ENCODE data around the gene OLFML1.

DNA sequence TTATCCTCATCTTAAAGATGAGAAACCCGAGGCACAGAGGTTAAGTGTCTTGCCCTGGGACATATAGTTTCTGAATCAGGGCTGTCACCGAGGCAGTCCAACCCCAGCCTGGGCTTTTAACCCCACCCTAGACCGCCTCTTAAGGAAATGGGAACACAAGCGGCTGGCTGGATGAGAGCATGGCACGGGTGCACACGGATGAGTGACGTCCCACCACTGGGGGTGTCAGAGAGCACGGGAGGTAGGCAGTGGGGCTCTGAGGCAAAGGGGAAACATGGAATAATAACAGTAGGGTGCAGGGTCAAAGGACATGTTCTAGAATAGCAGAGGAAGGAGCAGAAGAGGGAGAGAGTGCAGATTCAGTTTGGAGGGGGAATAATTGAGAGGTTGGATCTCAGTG, 50.8 kb downstream of the OLFML1 start:
- TF ChIP-seq ZNF235 (CRISPR knock-in tag; IDR thresholded peaks at IDR 0.05; ENCODE audit: borderline replicate concordance) (no peak), ZNF274 (CRISPR knock-in tag; IDR thresholded peaks at IDR 0.05) (no peak), POLR2G (IDR thresholded peaks at IDR 0.05; ENCODE audit: low read depth, low read length) (no peak), SMAD1 (CRISPR knock-in tag; IDR thresholded peaks at IDR 0.05; ENCODE audit: borderline replicate concordance, low read depth) (no peak), KAT8 (CRISPR knock-in tag; IDR thresholded peaks at IDR 0.05) (no peak), FOXO1 (CRISPR knock-in tag; IDR thresholded peaks at IDR 0.05) (no peak)

Measured in HepG2 (cell line).